22Rv1 (cell line): ENCODE results near the gene FBXO41.

ENCODE experiments used
- H3K27ac ChIP-seq: fragments of 450-650 bp; 2 replicates; pipeline ENCODE4 v1.5.1; 2017
- ZFX ChIP-seq: fragments of 450-650 bp; IDR thresholded peaks from 2 replicates; pipeline ENCODE4 v1.6.1; 2017; ENCODE audit warnings: antibody characterized with exemption, borderline replicate concordance
- TF ChIP-seq, protein P1 (sequence below): fragments of 450-650 bp; IDR thresholded peaks from 2 replicates; pipeline ENCODE4 v1.5.1; 2017; ENCODE audit warnings: mild to moderate bottlenecking

FBXO41 gene

GRCh38 chr2:73250872-73251846 lies 33.1 kb downstream of the FBXO41 start:
- no peak for TF ChIP-seq ZFX
- TF ChIP-seq, protein P1, sequence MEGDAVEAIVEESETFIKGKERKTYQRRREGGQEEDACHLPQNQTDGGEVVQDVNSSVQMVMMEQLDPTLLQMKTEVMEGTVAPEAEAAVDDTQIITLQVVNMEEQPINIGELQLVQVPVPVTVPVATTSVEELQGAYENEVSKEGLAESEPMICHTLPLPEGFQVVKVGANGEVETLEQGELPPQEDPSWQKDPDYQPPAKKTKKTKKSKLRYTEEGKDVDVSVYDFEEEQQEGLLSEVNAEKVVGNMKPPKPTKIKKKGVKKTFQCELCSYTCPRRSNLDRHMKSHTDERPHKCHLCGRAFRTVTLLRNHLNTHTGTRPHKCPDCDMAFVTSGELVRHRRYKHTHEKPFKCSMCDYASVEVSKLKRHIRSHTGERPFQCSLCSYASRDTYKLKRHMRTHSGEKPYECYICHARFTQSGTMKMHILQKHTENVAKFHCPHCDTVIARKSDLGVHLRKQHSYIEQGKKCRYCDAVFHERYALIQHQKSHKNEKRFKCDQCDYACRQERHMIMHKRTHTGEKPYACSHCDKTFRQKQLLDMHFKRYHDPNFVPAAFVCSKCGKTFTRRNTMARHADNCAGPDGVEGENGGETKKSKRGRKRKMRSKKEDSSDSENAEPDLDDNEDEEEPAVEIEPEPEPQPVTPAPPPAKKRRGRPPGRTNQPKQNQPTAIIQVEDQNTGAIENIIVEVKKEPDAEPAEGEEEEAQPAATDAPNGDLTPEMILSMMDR = no peak

GRCh38 chr2:73249636-73250035 lies 34.6 kb downstream of the FBXO41 start:
- TF ChIP-seq ZFX = no peak
- TF ChIP-seq, protein P1 = no peak
- no peak overlapping the region for H3K27ac ChIP-seq

More at GRCh38 chr2:73250872-73251846, 33.1 kb downstream of the FBXO41 start:
- no peak overlapping the region for H3K27ac ChIP-seq

- no peak for TF ChIP-seq ZFX
- TF ChIP-seq, protein P1 = no peak
These were observed 37.4 kb downstream of the FBXO41 start for GRCh38 chr2:73246850-73247249.

GRCh38 chr2:73244580-73244979 lies 39.7 kb downstream of the FBXO41 start:
- TF ChIP-seq, protein P1 = no peak
- no peak for TF ChIP-seq ZFX
- peak overlapping the region; percentile 34; the same call in 1 of the 2 replicates for H3K27ac ChIP-seq

More at GRCh38 chr2:73246850-73247249, 37.4 kb downstream of the FBXO41 start:
- no peak overlapping the region for H3K27ac ChIP-seq

DNA sequence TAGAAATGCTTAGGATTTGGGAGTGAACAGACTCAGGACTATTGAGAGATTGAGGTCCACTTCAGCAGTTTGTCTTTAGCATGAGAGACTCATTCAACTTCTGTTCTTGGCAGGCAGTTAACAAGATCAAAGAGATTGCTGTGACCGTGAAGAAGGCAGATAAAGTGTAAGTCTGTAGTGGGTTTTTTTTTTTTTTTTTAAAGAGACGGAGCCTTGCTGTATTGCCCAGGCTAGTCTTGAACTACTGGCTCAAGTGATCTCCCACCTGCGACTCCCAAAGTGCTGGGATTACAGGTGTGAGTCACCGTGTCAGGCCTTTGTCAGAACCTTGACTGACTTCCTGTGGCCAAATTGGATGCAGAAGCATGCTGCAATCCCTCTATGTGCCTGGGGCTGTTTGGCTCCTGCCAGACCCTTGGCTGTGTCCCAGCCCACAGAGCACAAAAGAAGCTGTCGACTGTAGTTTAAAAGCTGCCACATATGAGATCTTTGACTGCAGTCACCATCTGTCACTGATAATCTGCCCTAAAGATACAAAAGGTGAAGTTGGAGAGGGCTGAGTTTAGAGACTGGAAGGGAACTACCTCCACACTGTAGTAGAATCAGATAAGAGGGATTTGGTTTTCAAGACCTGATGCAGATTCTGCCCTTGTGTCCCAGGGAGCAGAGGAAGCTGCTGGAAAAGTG lies 40.3 kb downstream of the FBXO41 start:
- peak overlapping the region; percentile 34 for H3K27ac ChIP-seq
- TF ChIP-seq ZFX = no peak
- TF ChIP-seq, protein P1 = no peak

- no peak overlapping the region for H3K27ac ChIP-seq
- TF ChIP-seq, protein P1 = no peak
- TF ChIP-seq ZFX = no peak
These were observed 44.5 kb downstream of the FBXO41 start for GRCh38 chr2:73239776-73240175.

DNA sequence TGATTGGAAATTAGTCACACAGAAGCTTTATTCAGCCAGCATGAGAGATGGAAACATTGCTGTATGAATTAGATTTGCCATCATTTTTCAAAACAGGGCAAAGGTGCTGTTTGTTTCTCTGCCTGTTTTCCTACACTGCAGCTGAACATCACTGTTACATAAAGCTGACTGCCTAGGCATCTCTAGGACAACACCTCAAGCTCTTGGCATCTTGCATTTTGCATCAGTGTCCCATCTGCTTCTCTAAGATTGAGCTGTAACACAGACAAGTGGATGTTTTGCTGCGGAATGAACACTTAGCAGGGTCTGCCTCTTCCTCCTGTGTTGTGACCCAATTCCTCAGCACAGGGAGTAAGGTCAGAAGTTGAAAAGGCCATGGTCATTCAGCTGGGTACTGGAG lies 45.3 kb downstream of the FBXO41 start:
- no peak overlapping the region for H3K27ac ChIP-seq
- TF ChIP-seq ZFX = no peak
- TF ChIP-seq, protein P1 = no peak
